T-helper 1 cell treated with Interleukin-12 subunit alpha and Interleukin-12 subunit beta and Interleukin-4 antibody, amounts not matched to agents 30 μg/mL and 1 μg/mL, for 36 hours (primary cell): Measurements from ENCODE around the gene IGF1R.

Experiments used
- H3K27ac Mint-ChIP-seq: one replicate; pipeline ENCODE4 v1.8.0; 2021; ENCODE audit warnings: mild to moderate bottlenecking, mixed read lengths
- H3K27me3 Mint-ChIP-seq: one replicate; pipeline ENCODE4 v1.8.0; 2021; ENCODE audit warnings: low read depth, mixed read lengths
- H3K36me3 Mint-ChIP-seq: one replicate; pipeline ENCODE4 v1.8.0; 2021; ENCODE audit warnings: low read depth, mixed read lengths
- H3K4me1 Mint-ChIP-seq: one replicate; pipeline ENCODE4 v1.8.0; 2021; ENCODE audit warnings: low read depth, mixed read lengths
- H3K4me3 Mint-ChIP-seq: one replicate; pipeline ENCODE4 v1.8.0; 2021; ENCODE audit warnings: mild to moderate bottlenecking, moderate library complexity, mixed read lengths
- H3K9me3 Mint-ChIP-seq: one replicate; pipeline ENCODE4 v1.8.0; 2021; ENCODE audit warnings: mixed read lengths

The IGF1R gene

GRCh38 chr15:98763179-98763578, 114.8 kb downstream of the IGF1R start:
- H3K36me3 Mint-ChIP-seq: no peaks in the 10 kb centered on the region
- peaks cover 1% of the 10 kb centered on the region for H3K27me3 Mint-ChIP-seq
- H3K4me3 Mint-ChIP-seq: no peak overlapping the region
- H3K4me1 Mint-ChIP-seq: no peaks in the 10 kb centered on the region
- H3K27ac Mint-ChIP-seq: no peak overlapping the region
- no peaks in the 10 kb centered on the region for H3K9me3 Mint-ChIP-seq

GRCh38 chr15:98764291-98764690, 116.0 kb downstream of the IGF1R start:
- Mint-ChIP-seq H3K9me3 (no peaks in the 10 kb centered on the region), H3K27me3 (no peaks in the 10 kb centered on the region), H3K36me3 (no peaks in the 10 kb centered on the region), H3K4me3 (no peak overlapping the region), H3K27ac (no peak overlapping the region), H3K4me1 (no peaks in the 10 kb centered on the region)

GRCh38 chr15:98765610-98766009, 117.3 kb downstream of the IGF1R start:
- Mint-ChIP-seq H3K36me3 (no peaks in the 10 kb centered on the region), H3K27ac (no peak overlapping the region), H3K27me3 (no peaks in the 10 kb centered on the region), H3K4me3 (no peak overlapping the region), H3K4me1 (no peaks in the 10 kb centered on the region), H3K9me3 (no peaks in the 10 kb centered on the region)

- no peaks in the 10 kb centered on the region for H3K27me3 Mint-ChIP-seq
These were observed 119.4 kb downstream of the IGF1R start for GRCh38 chr15:98767692-98768091.

GRCh38 chr15:98769867-98770266, 121.5 kb downstream of the IGF1R start:
- Mint-ChIP-seq H3K27ac (no peak overlapping the region), H3K27me3 (no peaks in the 10 kb centered on the region), H3K4me1 (peaks cover 1% of the 10 kb centered on the region), H3K9me3 (no peaks in the 10 kb centered on the region), H3K4me3 (no peak overlapping the region), H3K36me3 (no peaks in the 10 kb centered on the region)

More at GRCh38 chr15:98767692-98768091, 119.4 kb downstream of the IGF1R start:
- Mint-ChIP-seq H3K4me3 (no peak overlapping the region), H3K36me3 (no peaks in the 10 kb centered on the region), H3K27ac (no peak overlapping the region), H3K4me1 (peaks cover 1% of the 10 kb centered on the region), H3K9me3 (no peaks in the 10 kb centered on the region)

- H3K36me3 Mint-ChIP-seq: no peaks in the 10 kb centered on the region
- no peaks in the 10 kb centered on the region for H3K9me3 Mint-ChIP-seq
- H3K4me1 Mint-ChIP-seq: peaks cover 4% of the 10 kb centered on the region
- no peaks in the 10 kb centered on the region for H3K27me3 Mint-ChIP-seq
- no peak overlapping the region for H3K27ac Mint-ChIP-seq
- no peak overlapping the region for H3K4me3 Mint-ChIP-seq
These were observed 122.6 kb downstream of the IGF1R start for GRCh38 chr15:98770984-98771383.

GRCh38 chr15:98771541-98771940, 123.2 kb downstream of the IGF1R start:
- Mint-ChIP-seq H3K27ac (no peak overlapping the region), H3K27me3 (no peaks in the 10 kb centered on the region), H3K4me1 (peaks cover 6% of the 10 kb centered on the region), H3K36me3 (no peaks in the 10 kb centered on the region), H3K9me3 (no peaks in the 10 kb centered on the region), H3K4me3 (no peak overlapping the region)

- Mint-ChIP-seq H3K27me3 (no peaks in the 10 kb centered on the region), H3K9me3 (no peaks in the 10 kb centered on the region), H3K4me1 (peaks cover 15% of the 10 kb centered on the region), H3K36me3 (no peaks in the 10 kb centered on the region), H3K4me3 (no peak overlapping the region), H3K27ac (no peak overlapping the region)
These were observed 124.6 kb downstream of the IGF1R start for GRCh38 chr15:98772895-98773294.

- Mint-ChIP-seq H3K4me1 (peaks cover 18% of the 10 kb centered on the region), H3K36me3 (no peaks in the 10 kb centered on the region), H3K27me3 (no peaks in the 10 kb centered on the region), H3K9me3 (no peaks in the 10 kb centered on the region), H3K27ac (no peak overlapping the region), H3K4me3 (no peak overlapping the region)
These were observed 125.3 kb downstream of the IGF1R start for GRCh38 chr15:98773616-98774015.

GRCh38 chr15:98774756-98775497, 126.6 kb downstream of the IGF1R start:
- Mint-ChIP-seq H3K9me3 (no peaks in the 10 kb centered on the region), H3K27ac (no peak overlapping the region), H3K27me3 (no peaks in the 10 kb centered on the region), H3K36me3 (no peaks in the 10 kb centered on the region), H3K4me1 (peaks cover 24% of the 10 kb centered on the region), H3K4me3 (no peak overlapping the region)

GRCh38 chr15:98775498-98776230, 127.3 kb downstream of the IGF1R start:
- H3K27me3 Mint-ChIP-seq: no peaks in the 10 kb centered on the region
- no peak overlapping the region for H3K27ac Mint-ChIP-seq
- H3K36me3 Mint-ChIP-seq: no peaks in the 10 kb centered on the region
- H3K4me3 Mint-ChIP-seq: no peak overlapping the region
- peaks cover 24% of the 10 kb centered on the region for H3K4me1 Mint-ChIP-seq
- H3K9me3 Mint-ChIP-seq: no peaks in the 10 kb centered on the region

- Mint-ChIP-seq H3K27me3 (no peaks in the 10 kb centered on the region), H3K9me3 (no peaks in the 10 kb centered on the region), H3K4me3 (no peak overlapping the region), H3K27ac (peak overlapping the region; percentile 56), H3K36me3 (no peaks in the 10 kb centered on the region), H3K4me1 (peaks cover 24% of the 10 kb centered on the region)
These were observed 128.4 kb downstream of the IGF1R start for GRCh38 chr15:98776607-98777281.

- H3K27me3 Mint-ChIP-seq: peaks cover 3% of the 10 kb centered on the region
- no peaks in the 10 kb centered on the region for H3K36me3 Mint-ChIP-seq
- H3K4me1 Mint-ChIP-seq: peaks cover 23% of the 10 kb centered on the region
- H3K27ac Mint-ChIP-seq: no peak overlapping the region
- no peaks in the 10 kb centered on the region for H3K9me3 Mint-ChIP-seq
- H3K4me3 Mint-ChIP-seq: no peak overlapping the region
These were observed 129.1 kb downstream of the IGF1R start for GRCh38 chr15:98777426-98777825.

- Mint-ChIP-seq H3K27me3 (peaks cover 3% of the 10 kb centered on the region), H3K4me3 (no peak overlapping the region), H3K9me3 (no peaks in the 10 kb centered on the region), H3K27ac (no peak overlapping the region), H3K4me1 (peaks cover 23% of the 10 kb centered on the region), H3K36me3 (no peaks in the 10 kb centered on the region)
These were observed 130.1 kb downstream of the IGF1R start for GRCh38 chr15:98778263-98778959.
